Loucy (cell line): Measurements from ENCODE around the gene PYCR2.

Source experiments
- CTCF ChIP-seq: fragments of 200-600 bp; sonication (generic); conservative IDR thresholded peaks from 2 replicates; pipeline ENCODE4 v1.5.1; 2014; ENCODE audit warnings: mild to moderate bottlenecking, antibody characterized with exemption, low read length
- EZH2phosphoT487 ChIP-seq: fragments of 200-600 bp; IDR thresholded peaks from 2 replicates; pipeline ENCODE4 v1.6.1; 2018; ENCODE audit warnings: antibody characterized with exemption, mild to moderate bottlenecking, moderate library complexity, borderline replicate concordance

- no peak for TF ChIP-seq CTCF
- TF ChIP-seq EZH2phosphoT487, result no peak
Measured at GRCh38 chr1:225871359-225872074, 52.5 kb downstream of the PYCR2 start.
